GM12872 (cell line): ENCODE measurements around the gene ITPR3.

Experiments
- TF ChIP-seq, protein P1 (sequence below): IDR thresholded peaks from 3 replicates; pipeline ENCODE4 v1.5.1; 2011; ENCODE audit warnings: low read depth, mild to moderate bottlenecking, low read length, moderate library complexity; ENCODE audit not compliant: insufficient read depth

ITPR3 gene

DNA sequence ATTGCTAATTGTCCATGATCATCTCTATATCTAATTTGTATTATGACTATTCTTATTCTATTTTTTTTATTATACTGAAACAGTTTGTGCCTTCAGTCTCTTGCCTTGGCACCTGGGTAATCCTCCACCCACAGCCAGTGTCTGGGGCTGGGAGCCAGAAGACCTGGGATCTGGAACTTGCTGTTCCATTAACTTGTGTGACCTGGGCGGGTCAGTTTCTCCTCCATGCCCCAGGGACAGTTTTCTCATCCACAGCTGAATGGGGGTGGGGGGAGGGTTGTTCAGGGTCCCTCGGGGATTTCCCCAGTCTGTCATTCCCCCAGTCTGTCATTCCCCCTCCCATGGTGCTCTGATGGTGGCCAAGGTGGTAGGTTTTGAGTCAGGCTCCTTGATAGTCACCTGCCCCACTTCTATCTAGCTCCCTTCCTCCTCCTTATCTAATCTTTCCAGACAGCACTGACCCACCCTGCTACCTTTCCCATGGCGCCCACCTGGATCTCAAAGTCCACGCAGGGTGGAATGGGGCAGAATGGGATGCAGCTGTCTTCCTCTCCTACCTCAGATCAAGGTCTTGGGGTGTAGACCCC is 10.9 kb downstream of the ITPR3 start:
- TF ChIP-seq, protein P1, sequence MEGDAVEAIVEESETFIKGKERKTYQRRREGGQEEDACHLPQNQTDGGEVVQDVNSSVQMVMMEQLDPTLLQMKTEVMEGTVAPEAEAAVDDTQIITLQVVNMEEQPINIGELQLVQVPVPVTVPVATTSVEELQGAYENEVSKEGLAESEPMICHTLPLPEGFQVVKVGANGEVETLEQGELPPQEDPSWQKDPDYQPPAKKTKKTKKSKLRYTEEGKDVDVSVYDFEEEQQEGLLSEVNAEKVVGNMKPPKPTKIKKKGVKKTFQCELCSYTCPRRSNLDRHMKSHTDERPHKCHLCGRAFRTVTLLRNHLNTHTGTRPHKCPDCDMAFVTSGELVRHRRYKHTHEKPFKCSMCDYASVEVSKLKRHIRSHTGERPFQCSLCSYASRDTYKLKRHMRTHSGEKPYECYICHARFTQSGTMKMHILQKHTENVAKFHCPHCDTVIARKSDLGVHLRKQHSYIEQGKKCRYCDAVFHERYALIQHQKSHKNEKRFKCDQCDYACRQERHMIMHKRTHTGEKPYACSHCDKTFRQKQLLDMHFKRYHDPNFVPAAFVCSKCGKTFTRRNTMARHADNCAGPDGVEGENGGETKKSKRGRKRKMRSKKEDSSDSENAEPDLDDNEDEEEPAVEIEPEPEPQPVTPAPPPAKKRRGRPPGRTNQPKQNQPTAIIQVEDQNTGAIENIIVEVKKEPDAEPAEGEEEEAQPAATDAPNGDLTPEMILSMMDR, result no peak

DNA sequence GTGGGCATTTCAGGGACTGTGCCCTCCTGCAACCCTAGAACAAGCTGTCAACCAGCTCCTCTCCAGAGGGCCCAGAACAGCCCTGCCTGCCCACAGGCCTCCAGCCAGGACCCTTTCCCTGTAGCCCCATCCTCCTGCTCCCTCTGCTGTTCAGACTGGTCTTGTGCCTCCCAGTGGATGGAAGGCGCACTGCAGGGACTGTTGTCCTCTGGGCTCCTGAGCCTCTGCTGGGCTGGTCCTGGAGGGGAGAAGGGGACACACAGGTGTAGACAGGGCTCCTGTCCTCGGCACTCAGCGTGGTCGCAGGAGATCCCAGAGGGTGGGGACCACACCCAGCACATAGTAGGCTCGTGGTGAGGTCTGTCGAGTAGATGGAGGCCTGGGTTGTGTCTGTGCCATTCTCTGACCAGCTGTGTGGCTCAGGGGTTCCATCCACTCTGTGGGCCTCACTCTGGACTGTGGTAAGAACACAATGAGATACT is 11.5 kb downstream of the ITPR3 start:
- TF ChIP-seq, protein P1, result peak; percentile 81

DNA sequence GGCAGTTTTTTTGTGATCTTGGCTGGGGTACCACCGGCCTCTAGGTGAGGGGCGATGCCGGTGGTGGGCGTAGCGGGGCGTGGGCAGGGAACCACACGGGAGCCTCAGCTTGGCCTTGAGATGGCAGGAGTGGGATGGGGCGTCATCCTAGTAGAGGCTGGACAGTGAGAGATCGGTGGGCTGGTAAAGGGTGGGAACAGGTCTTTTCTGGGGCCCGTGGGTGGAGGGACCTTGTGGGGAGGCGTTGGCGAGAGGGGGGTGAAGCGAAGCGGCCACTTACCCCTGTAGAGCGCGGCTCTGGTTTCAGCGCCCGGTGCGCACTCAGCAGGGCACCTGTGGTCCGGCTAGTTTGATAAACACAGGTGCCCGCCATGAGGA is 12.0 kb downstream of the ITPR3 start:
- TF ChIP-seq, protein P1, result no peak

DNA sequence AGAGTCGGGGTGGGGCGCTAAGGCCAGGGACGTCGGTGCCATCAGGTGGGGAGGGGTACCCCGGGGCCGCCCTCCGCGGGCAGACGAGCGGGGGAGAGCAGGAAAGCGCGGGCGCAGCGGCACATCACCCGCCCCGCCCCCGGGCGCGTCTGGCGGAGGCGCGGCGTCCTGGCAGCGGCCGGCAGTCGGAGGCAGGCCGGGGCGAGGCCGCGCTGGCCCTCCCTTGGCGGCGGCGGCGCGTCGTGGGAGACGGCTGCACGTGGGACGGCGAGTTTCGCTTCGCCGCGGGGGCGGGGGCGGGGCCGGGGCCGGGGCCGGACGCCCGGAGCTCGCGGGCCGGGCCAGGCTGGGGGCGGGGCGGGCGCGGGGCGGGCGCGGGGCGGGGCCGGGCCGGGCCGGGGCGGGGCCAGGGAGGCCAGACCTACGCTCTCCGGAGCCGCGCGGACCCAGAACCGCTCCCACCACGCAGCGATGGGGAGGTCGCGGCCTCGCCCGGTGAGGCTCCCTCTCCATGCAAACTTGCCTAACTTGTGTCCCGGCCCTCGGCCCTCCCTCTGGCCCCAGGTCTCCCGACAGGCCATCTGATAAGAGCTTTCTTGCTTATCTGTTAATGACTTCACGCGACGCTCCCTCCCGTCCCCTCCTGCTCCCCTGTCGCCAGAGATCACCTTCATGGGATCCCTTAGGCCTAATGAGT is 12.5 kb downstream of the ITPR3 start:
- TF ChIP-seq, protein P1, result no peak

DNA sequence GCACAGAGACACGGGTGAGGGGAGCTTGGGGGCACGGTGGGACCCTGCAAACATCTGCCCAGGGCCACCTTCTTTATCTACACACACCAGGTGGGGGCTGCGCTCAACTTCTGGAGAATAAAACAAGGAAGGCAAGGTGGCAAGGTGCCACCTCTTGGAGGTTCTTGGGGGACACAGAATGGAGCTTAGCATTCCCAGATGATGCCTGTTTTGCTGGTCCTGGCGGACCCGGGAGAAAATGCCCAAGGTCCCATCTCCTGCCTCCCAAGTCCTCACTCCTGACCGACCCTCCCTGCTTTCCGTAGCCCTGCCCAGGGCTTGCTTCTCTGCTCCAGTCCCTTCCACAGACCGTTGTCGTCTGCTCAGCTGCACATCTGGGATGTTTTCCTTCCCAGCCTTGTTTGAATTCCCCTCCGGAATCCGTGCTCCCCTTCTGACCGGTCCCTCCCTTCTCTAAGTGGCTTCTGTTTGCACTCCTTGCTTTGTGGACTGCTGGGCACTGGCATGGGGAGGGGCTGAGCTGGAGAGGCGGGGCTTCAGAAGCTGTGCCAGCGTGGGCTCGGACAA is 13.1 kb downstream of the ITPR3 start:
- TF ChIP-seq, protein P1, result no peak

DNA sequence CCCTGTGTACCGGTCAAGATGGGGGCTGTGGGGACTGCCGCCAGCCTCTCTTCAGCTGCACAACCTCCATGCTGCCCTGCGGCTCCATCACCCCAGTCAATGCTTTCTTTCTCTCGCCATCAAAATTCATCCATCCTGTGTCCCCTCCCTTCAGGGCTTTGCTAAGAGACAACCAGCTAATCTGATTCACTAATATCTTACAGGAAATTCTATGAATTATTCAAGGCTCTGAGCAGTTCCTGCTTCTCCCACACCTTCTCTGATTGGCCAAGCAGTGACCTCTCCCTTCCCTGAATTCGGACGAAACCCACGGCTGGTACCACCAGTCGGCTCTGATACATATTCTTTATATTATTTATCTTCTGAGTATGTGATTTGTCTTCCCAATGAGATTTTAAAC is 13.8 kb downstream of the ITPR3 start:
- TF ChIP-seq, protein P1, result no peak

DNA sequence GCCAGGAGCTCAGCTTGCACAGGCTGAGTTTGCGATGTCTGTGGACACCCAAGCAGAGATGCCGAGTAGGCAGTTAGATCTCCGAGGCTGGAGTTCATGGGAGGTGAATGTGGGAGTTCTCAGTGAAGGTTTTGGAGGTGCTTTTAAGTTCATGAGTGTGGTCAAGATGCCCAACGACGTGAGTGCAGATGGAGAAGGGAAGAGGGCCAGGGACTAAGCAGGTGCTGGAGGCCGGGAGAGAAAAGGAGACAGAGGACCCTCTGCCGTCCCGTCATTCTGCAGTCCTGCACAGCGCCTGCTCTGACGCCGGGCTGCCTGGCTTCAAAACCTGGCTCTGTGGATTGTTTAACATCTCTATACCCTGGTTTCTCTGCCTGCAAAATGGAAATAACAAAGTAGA is 15.5 kb downstream of the ITPR3 start:
- TF ChIP-seq, protein P1, result no peak
